ENCODE data around the gene CDH4.
"Not testable (repeated sequence)": the region's sequence is repeated elsewhere in the genome, so short reads cannot be mapped to it uniquely, and the experiment has no call there.

The CDH4 gene

GRCh38 chr20:61416546-61416945, 164.5 kb downstream of the CDH4 start:
- no peak for DNase-seq

DNA sequence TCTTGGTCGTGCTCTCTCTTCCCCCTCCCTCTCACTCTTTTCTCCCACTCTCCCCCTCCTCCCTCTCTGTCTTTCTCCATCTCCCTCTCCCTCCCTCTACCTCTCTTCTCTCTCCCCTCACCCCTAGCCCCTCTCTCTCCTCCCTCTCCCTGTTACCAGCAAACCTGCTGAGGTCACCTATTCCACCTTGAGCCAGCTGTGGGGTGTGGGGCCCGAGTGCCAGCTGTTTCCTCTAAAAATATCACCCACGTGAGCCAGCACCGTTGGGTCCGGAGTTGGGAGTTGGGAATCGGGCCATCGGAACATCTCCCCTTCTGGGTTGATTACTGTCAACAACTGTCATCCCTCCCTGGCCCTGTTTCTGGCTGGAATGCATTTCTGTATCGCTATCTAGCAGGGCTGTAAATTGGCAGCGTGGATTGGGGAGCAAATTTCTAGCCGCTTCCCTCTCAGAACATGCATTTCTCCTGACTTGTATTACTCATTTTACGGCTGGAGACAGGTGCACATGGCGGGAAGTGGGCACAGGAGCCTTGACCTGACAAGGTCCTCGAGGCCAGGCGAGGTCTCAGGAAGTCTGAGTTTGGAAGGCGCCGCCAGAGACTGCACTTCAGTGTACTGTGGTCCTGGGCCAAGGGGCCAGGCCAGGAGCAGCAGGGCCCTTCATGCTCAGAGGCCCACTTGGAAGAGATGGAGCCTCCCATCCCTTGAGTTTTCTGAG, 165.3 kb downstream of the CDH4 start:
- no peak for DNase-seq

- no peak for DNase-seq
Observed at GRCh38 chr20:61419010-61419409, 166.9 kb downstream of the CDH4 start.

GRCh38 chr20:61419501-61419900, 167.4 kb downstream of the CDH4 start:
- DNase-seq = no peak

DNA sequence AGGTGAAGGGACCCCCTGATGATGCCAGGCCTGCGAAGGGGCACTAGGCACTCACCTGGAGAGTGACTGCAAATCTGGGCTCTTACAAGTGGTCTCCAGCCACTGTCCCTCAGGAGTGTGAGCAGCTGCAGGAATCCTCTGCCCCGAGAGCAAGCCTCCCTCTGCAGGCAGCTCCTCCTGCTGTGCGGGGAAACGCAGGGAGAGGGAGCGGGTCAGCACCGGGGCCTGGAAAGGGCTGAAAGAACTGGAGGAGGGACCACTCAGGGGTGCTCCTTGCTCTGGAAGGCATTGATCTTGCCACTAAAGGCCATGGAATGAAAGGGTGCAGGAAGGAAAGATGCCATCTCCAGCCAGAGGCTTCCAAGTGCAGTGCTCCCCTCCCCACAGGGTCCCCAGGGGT, 168.0 kb downstream of the CDH4 start:
- no peak for DNase-seq

DNA sequence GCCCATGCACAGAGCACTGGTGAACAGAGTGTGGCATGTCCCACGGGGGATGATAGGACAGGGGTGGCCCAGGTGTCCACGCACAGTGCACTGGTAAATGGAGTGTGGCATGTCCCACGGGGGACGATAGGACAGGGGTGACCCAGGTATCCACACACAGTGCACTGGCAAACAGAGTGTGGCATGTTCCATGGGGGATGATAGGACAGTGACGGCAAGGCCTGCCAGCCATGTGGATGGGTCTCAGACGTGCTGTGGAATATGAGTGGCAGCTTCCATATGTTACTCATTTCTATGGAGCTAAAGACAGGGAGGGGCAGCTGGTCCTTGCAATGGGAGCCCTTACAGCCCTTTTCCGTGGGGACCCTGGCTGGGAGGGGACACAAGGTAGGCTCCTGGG, 168.7 kb downstream of the CDH4 start:
- no peak for DNase-seq

- no peak for DNase-seq
Observed at GRCh38 chr20:61422636-61423425, 170.8 kb downstream of the CDH4 start.

- no peak for DNase-seq
Observed at GRCh38 chr20:61424011-61424627, 172.1 kb downstream of the CDH4 start.

DNA sequence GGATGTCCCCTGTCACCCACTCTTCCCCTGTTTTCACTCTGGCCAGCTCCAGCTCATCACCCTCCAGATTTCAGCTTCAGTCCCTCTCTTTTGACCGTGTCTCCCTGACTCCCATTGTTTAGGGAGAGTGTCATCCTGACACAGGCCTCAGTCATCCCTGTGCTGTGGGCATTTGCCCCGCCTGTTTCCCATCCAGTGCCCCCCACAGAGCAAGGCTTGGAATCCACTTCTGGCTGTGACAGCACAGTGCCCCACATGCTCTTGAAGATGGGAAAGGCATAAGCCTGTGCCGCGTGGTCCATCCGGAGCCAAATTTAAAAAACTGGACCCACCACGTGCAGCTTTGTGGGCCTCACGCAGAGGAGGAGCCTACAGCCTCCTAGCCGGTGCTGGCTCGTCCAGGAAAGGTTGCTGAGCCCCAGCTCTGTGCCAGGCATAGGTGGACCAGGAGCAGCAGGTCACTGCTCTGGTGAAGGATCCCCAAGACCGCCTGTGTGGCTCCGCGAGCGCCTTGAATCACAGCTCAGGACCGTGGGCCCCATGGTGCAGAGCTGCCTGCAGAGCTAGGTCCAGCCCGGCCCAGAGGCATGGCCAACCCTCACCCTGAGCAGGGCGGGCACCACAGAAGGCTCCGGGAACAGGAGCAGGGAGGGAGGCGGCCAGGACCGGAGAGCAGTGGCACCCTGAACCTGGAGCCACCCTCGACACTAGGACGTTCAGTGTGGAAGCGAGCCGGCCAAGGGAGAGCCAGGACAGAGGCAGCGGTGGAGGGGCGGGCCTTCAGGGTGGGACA, 172.8 kb downstream of the CDH4 start:
- DNase-seq = no peak

- not testable (repeated sequence) for DNase-seq
Observed at GRCh38 chr20:61425541-61425991, 173.5 kb downstream of the CDH4 start.

GRCh38 chr20:61426352-61426751, 174.3 kb downstream of the CDH4 start:
- DNase-seq = no peak

- no peak for DNase-seq
Observed at GRCh38 chr20:61429458-61430227, 177.6 kb downstream of the CDH4 start.

GRCh38 chr20:61430228-61430624, 178.2 kb downstream of the CDH4 start:
- DNase-seq = no peak

- no peak for DNase-seq
Observed at GRCh38 chr20:61433176-61433575, 181.1 kb downstream of the CDH4 start.

DNA sequence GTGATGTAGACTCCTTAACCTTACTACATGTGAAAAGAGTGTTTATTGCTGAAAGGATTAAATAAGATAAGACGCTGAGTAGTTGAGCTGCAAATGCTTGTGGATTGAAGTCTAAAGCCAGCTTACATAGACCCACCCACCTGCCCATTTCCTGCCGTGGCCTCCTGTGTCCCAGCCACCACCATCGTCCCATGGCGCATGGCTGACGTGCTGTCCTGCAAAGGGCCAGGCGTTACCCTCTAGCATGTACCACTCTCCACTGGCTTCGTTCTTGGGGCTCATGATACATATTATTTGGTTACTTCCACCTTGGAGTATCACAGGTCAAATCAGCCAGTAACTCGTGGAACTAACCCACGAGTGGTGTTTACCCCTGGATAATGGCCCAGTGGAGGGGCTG, 181.8 kb downstream of the CDH4 start:
- no peak for DNase-seq

DNA sequence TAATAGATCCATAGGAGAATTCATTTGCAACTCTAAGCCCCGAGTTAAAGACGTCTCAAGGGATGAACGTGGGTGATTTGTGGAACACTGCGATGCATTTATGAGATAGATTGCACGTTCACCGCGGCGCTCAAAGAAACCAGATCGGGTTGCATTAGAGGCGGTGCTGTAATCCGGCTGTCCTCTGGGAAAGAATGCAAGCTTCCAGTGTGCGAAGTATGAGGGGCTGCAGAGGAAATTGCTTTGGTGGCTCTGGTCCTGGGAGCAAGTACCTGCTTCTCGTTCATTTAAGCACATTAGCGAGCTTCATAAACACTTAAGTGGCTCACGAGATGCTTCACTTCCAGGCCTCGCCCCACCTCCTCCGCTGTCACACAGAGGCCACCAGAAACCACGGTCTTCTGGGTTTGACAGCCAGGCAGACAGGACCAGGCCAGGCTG, 182.3 kb downstream of the CDH4 start:
- DNase-seq = no peak

DNA sequence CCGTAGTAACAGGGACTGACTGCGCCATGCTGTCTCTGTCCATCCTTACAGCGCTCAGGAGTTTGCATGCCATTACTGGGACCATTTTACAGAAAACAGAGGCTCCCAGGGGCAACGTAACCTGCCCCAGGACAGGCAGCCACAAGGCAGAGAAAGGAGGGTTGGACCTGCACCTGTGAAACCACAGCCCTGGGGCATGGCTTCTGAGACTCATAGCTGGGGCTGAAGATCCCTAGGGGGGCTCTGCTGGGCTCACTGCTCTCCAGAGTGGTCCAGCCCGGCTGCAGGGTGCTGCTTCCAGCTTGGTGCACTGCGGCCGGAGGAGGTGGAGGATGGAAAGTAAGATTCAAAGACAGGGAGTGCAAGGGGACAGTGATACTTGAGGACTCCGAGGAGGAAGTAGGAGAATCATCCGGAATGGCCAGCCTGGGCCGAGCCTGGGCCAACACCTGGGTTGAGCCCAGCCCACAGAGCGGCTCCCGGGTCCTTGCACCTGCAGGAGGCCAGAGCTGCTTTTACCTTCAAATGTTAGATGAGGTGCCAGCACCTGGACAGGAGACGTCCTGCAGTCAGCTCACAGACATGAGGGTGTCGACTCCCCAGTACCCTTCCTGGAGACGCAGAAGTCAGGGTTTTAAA, 183.2 kb downstream of the CDH4 start:
- DNase-seq = no peak

DNA sequence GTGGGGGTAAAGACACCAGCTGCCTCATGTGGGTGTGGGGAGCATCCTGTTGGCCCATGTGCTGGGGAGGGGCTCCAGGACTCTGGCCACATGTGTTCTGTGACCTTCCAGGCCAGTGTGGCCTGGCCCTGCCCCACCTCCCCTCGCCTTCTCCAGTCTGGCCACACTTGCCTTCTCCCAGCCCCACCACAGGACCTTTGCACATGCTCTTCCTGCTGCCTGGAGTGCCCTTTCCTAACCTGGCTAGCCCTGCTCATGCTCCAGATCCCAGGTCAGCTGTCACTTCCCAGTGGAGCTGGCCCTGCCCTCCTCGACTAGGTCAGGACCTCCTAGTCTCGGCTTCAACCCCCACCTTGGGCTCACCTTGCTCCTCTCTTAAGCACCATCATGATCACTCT, 183.8 kb downstream of the CDH4 start:
- DNase-seq = no peak

GRCh38 chr20:61436283-61436666, 184.2 kb downstream of the CDH4 start:
- no peak for DNase-seq

- DNase-seq = peak in 24 of 51 donors; percentile 8 to 79 (median 46)
Observed at GRCh38 chr20:61436667-61437279, 184.7 kb downstream of the CDH4 start.
